Measurements from ENCODE around the gene GRXCR2.

Gene GRXCR2

GRCh38 chr5:145834917-145835847, 37.6 kb downstream of the GRXCR2 start, which contains the start of gene PRELID2:
Gene PRELID2 (minus strand): TSS chr5:145835342. CDS start chr5:145835251, 91 bp downstream.
- peak; percentile 59 to 72 for ATAC-seq

GRCh38 chr5:145834554-145834916, 38.3 kb downstream of the GRXCR2 start:
- ATAC-seq: no peak

- ATAC-seq: no peak
Measured at GRCh38 chr5:145833631-145834200, 39.1 kb downstream of the GRXCR2 start.

GRCh38 chr5:145830594-145830993, 42.2 kb downstream of the GRXCR2 start:
- ATAC-seq: no peak

- no peak for ATAC-seq
Measured at GRCh38 chr5:145829708-145830361, 43.0 kb downstream of the GRXCR2 start.

GRCh38 chr5:145826895-145827674, 45.7 kb downstream of the GRXCR2 start:
- no peak for ATAC-seq

- no peak for ATAC-seq
Measured at GRCh38 chr5:145825751-145826180, 47.0 kb downstream of the GRXCR2 start.

GRCh38 chr5:145824040-145824439, 48.8 kb downstream of the GRXCR2 start:
- ATAC-seq: no peak

GRCh38 chr5:145818604-145819003, 54.2 kb downstream of the GRXCR2 start:
- no peak for ATAC-seq

GRCh38 chr5:145812877-145813276, 59.9 kb downstream of the GRXCR2 start:
- no peak for ATAC-seq

- ATAC-seq: no peak
Measured at GRCh38 chr5:145811834-145812625, 60.8 kb downstream of the GRXCR2 start.

All from activated CD4-positive, CD25-positive, alpha-beta regulatory T cell treated with anti-CD3 and anti-CD28 coated beads, Interleukin-2, amount 50 U/mL, for 24 hours (primary cell).